K562 (cell line): ENCODE measurements around the gene PNMA8C. TPM values are rescaled to one million over a fixed set of nuclear protein-coding genes. Genes with fewer than 3 reads are reported as not detected.

Experiments
- ADNP ChIP-seq: fragments of 200-800 bp; sonication (Bioruptor generic); IDR thresholded peaks from 2 replicates; pipeline ENCODE4 v1.6.1; 2016; ENCODE audit warnings: missing genetic modification characterization, missing compliant biosample characterization
- ARHGAP35 ChIP-seq: fragments of 450-650 bp; IDR thresholded peaks from 2 replicates; pipeline ENCODE4 v1.6.1; 2018; ENCODE audit not compliant: partially characterized antibody
- CCNT2 ChIP-seq: IDR thresholded peaks from 2 replicates; pipeline ENCODE4 v1.6.1; 2011; ENCODE audit warnings: borderline replicate concordance, low read depth, mild to moderate bottlenecking, moderate library complexity, mixed read lengths, low read length; ENCODE audit not compliant: insufficient read length; ENCODE audit errors: extremely low read depth
- CTCF ChIP-seq, 3 experiments: IDR thresholded peaks in 2 of 3; conservative IDR thresholded peaks in 1 of 3; 2 replicates each; pipeline ENCODE4 v1.5.1; 2011 to 2012; ENCODE audit warnings: low read length in 3 of 3, mild to moderate bottlenecking in 3 of 3, control low read depth in 2 of 3, improper control_type of control experiment in 1 of 3, inconsistent platforms in 1 of 3, low read depth in 1 of 3, mixed read lengths in 1 of 3, moderate library complexity in 1 of 3; ENCODE audit not compliant: insufficient read depth in 2 of 3
- EGR1 ChIP-seq: fragments of 450-650 bp; conservative IDR thresholded peaks from 2 replicates; pipeline ENCODE4 v1.6.1; 2017; ENCODE audit warnings: mild to moderate bottlenecking
- ELF2 ChIP-seq: fragments of 250-450 bp; sonication (Bioruptor Pico); IDR thresholded peaks from 2 replicates; pipeline ENCODE4 v1.5.0; 2021; ENCODE audit warnings: mild to moderate bottlenecking
- ETV1 ChIP-seq: fragments of 450-650 bp; conservative IDR thresholded peaks from 2 replicates; pipeline ENCODE4 v1.6.1; 2016; ENCODE audit warnings: missing genetic modification characterization, control low read depth, low read depth, missing compliant biosample characterization
- FOXA3 ChIP-seq, 2 experiments: fragments of 450-650 bp in 1 of 2; sonication (generic) in 1 of 2; formaldehyde crosslinking; IDR thresholded peaks in 1 of 2; conservative IDR thresholded peaks in 1 of 2; 2 replicates each; pipeline versions ENCODE4 v1.4.0 to v1.8.0; 2020 to 2022; ENCODE audit warnings: mild to moderate bottlenecking in 2 of 2, missing genetic modification reagents in 1 of 2
- FOXJ3 ChIP-seq: sonication (generic); formaldehyde crosslinking; IDR thresholded peaks from 2 replicates; pipeline ENCODE4 v1.4.0; 2020; ENCODE audit warnings: mild to moderate bottlenecking, missing genetic modification reagents
- FOXK2 ChIP-seq, 2 experiments: fragments of 450-650 bp; IDR thresholded peaks in 1 of 2; conservative IDR thresholded peaks in 1 of 2; 2 replicates each; pipeline ENCODE4 v1.6.1; 2016; ENCODE audit warnings: low read depth in 2 of 2, mild to moderate bottlenecking in 1 of 2
- GATAD2A ChIP-seq: fragments of 450-650 bp; IDR thresholded peaks from 2 replicates; pipeline ENCODE4 v1.6.1; 2017
- HCFC1 ChIP-seq: IDR thresholded peaks from 2 replicates; pipeline ENCODE4 v1.6.1; 2012; ENCODE audit warnings: low read depth, low read length, improper control_type of control experiment
- HDAC3 ChIP-seq: fragments of 450-650 bp; IDR thresholded peaks from 2 replicates; pipeline ENCODE4 v1.6.1; 2018; ENCODE audit warnings: borderline replicate concordance, mild to moderate bottlenecking, moderate library complexity; ENCODE audit not compliant: partially characterized antibody
- HMG20A ChIP-seq: fragments of 450-650 bp; formaldehyde crosslinking; conservative IDR thresholded peaks from 2 replicates; pipeline ENCODE4 v1.4.0; 2020; ENCODE audit warnings: mild to moderate bottlenecking, mixed read lengths
- KLF16 ChIP-seq: IDR thresholded peaks from 2 replicates; pipeline ENCODE4 v1.6.1; 2016; ENCODE audit warnings: antibody characterized with exemption
- NCOA2 ChIP-seq, 2 experiments: fragments of 450-650 bp; IDR thresholded peaks; 2 replicates each; pipeline ENCODE4 v1.6.1; 2018; ENCODE audit warnings: mild to moderate bottlenecking in 2 of 2, moderate library complexity in 1 of 2; ENCODE audit not compliant: partially characterized antibody in 2 of 2
- NR3C1 ChIP-seq: sonication (generic); formaldehyde crosslinking; IDR thresholded peaks from 2 replicates; pipeline ENCODE4 v1.8.1; 2022; ENCODE audit warnings: missing genetic modification reagents
- POLR2A ChIP-seq: fragments of 450-650 bp; conservative IDR thresholded peaks from 2 replicates; pipeline ENCODE4 v1.6.1; 2016
- PYGO2 ChIP-seq: fragments of 450-650 bp; IDR thresholded peaks from 2 replicates; pipeline ENCODE4 v1.6.1; 2016; ENCODE audit warnings: mild to moderate bottlenecking, missing genetic modification characterization, moderate library complexity, missing compliant biosample characterization
- RBFOX2 ChIP-seq: fragments of 200-400 bp; formaldehyde crosslinking; IDR thresholded peaks from 2 replicates; pipeline ENCODE4 v1.6.1; 2017; ENCODE audit warnings: low read depth, mild to moderate bottlenecking, low read length, moderate library complexity
- RFX7 ChIP-seq: fragments of 250-450 bp; sonication (Bioruptor Pico); IDR thresholded peaks from 2 replicates; pipeline ENCODE4 v1.5.1; 2021; ENCODE audit warnings: mild to moderate bottlenecking
- SMC3 ChIP-seq: conservative IDR thresholded peaks from 2 replicates; pipeline ENCODE4 v1.6.1; 2011; ENCODE audit warnings: low read depth, low read length, improper control_type of control experiment; ENCODE audit not compliant: insufficient read depth
- SRSF9 ChIP-seq: fragments of 200-400 bp; formaldehyde crosslinking; IDR thresholded peaks from 2 replicates; pipeline ENCODE4 v1.6.1; 2017; ENCODE audit warnings: low read depth, low read length, borderline replicate concordance
- U2AF2 ChIP-seq: fragments of 200-400 bp; formaldehyde crosslinking; optimal IDR thresholded peaks from 2 replicates; pipeline ENCODE3; 2017; ENCODE audit warnings: low read depth, mild to moderate bottlenecking, low read length
- ZBTB1 ChIP-seq: sonication (generic); formaldehyde crosslinking; IDR thresholded peaks from 2 replicates; pipeline ENCODE4 v1.8.1; 2023; ENCODE audit warnings: missing genetic modification reagents, low read depth, mild to moderate bottlenecking, borderline replicate concordance
- ZFP36 ChIP-seq: fragments of 150-350 bp; IDR thresholded peaks from 2 replicates; pipeline ENCODE4 v1.6.1; 2018; ENCODE audit warnings: low read length, low read depth; ENCODE audit not compliant: partially characterized antibody
- ZNF586 ChIP-seq: fragments of 450-650 bp; formaldehyde crosslinking; conservative IDR thresholded peaks from 2 replicates; pipeline ENCODE4 v1.4.0; 2020; ENCODE audit warnings: mild to moderate bottlenecking, moderate library complexity
- ZSCAN29 ChIP-seq: fragments of 450-650 bp; IDR thresholded peaks from 2 replicates; pipeline ENCODE4 v1.6.1; 2017
- polyA plus RNA-seq, 8 experiments: library from polyadenylated mRNA; depleted of rRNA in 4 of 8; stranded (reverse) in 5 of 8; unstranded in 3 of 8; fragments of >200 nt; fragmentation: Nextera tagmentation in 2 of 8; fragmentation: Illumina TruSeq in 1 of 8; extraction: Ambion mirVana in 2 of 8; extraction: Trizol in 1 of 8; gene quantifications; 2 replicates each; pipeline versions ENCODE4 v1.2.1 to v1.2.3, GENCODE V29; 2011 to 2014; ENCODE audit warnings: inconsistent platforms in 1 of 8, missing spikeins in 1 of 8
- total RNA-seq, 7 experiments: library from RNA; depleted of rRNA in 6 of 7; stranded (reverse); fragments of >200 nt in 6 of 7; fragmentation: Illumina TruSeq in 2 of 7; extraction: Trizol in 2 of 7; gene quantifications; 2 replicates each; pipeline versions ENCODE4 v1.2.1 to v1.2.3, GENCODE V29; 2011 to 2021; ENCODE audit warnings: low replicate concordance in 1 of 7

Gene PNMA8C
- total and polyA plus RNA-seq, 9 of the 15 experiments (the other 6 are each of a cell fraction or from before 2014, with no cell fraction given) = 0.04 to 0.05 (median 0.05) TPM; not detected in 6

- no peak for TF ChIP-seq ZBTB1 (CRISPR knock-in tag)
- TF ChIP-seq U2AF2 = no peak
- no peak for TF ChIP-seq SRSF9
- no peak for TF ChIP-seq ZSCAN29
- no peak for TF ChIP-seq NCOA2 (IDR thresholded peaks at IDR 0.05; ENCODE audit: partially characterized antibody in 2 of 2)
- TF ChIP-seq SMC3 = no peak
- peak in 1 of 2 experiments; percentile 8; a peak in 1 of 4 replicates for TF ChIP-seq FOXK2 (conservative IDR thresholded peaks at IDR 0.05 in 1 of 2, IDR thresholded peaks at IDR 0.05 in 1 of 2; ENCODE audit: low read depth in 2 of 2)
- TF ChIP-seq ADNP (tag) = no peak
- TF ChIP-seq NR3C1 = no peak
- TF ChIP-seq RFX7 (CRISPR knock-in tag) = no peak
- TF ChIP-seq ZFP36 = peak; percentile 56
- TF ChIP-seq GATAD2A = 0 out of 2 replicates have a peak, but pooled peaks have one; percentile 54
- TF ChIP-seq ETV1 = peak; percentile 45; the same call in 1 of the 2 replicates
- peak; percentile 93 for TF ChIP-seq POLR2A
- TF ChIP-seq EGR1 = peak; percentile 38; the same call in 1 of the 2 replicates
- TF ChIP-seq FOXA3 (CRISPR knock-in tag; conservative IDR thresholded peaks at IDR 0.05 in 1 of 2, IDR thresholded peaks at IDR 0.05 in 1 of 2) = 0 out of 4 replicates have a peak, but pooled peaks of 1 of the 2 experiments have one; percentile 19
- TF ChIP-seq ARHGAP35 = no peak
- no peak for TF ChIP-seq ZNF586 (CRISPR knock-in tag)
- TF ChIP-seq PYGO2 (tag) = no peak
- TF ChIP-seq HCFC1 = peak; percentile 52
- no peak for TF ChIP-seq FOXJ3
- TF ChIP-seq CTCF (IDR thresholded peaks at IDR 0.05 in 2 of 3, conservative IDR thresholded peaks at IDR 0.05 in 1 of 3; ENCODE audit: insufficient read depth in 2 of 3, low read depth in 1 of 3, low read length in 3 of 3) = no peak
- TF ChIP-seq CCNT2 = peak; percentile 88
- peak; percentile 92 for TF ChIP-seq RBFOX2
- no peak for TF ChIP-seq HMG20A (CRISPR knock-in tag)
- TF ChIP-seq HDAC3 = no peak
- 0 out of 2 replicates have a peak, but pooled peaks have one; percentile 60 for TF ChIP-seq ELF2 (CRISPR knock-in tag)
- no peak for TF ChIP-seq KLF16
Observed at GRCh38 chr19:46413262-46414031, 15.3 kb downstream of the PNMA8C start, which contains the start of gene CCDC8 (continued).
